Activated T-cell treated with anti-CD3 and anti-CD28 coated beads, Interleukin-2, amount 50 U/mL, for 72 hours (primary cell): ENCODE results near the gene SERPINE1. TPM values are rescaled to one million over a fixed set of nuclear protein-coding genes. Genes with fewer than 3 reads are reported as not detected.
"Not testable (repeated sequence)": the region's sequence is repeated elsewhere in the genome, so short reads cannot be mapped to it uniquely, and the experiment has no call there.

Experiments used
- ATAC-seq, 2 donors: fragments of 150-1000 bp; cut with Tn5 transposase; replicated peaks in 1 of 2; 2 replicates each; pipeline ENCODE4 v1.10.0; 2021; ENCODE audit warnings: moderate library complexity in 2 of 2, mild to moderate bottlenecking in 1 of 2
- DNase-seq, 2 donors: peaks; one replicate each; pipeline ENCODE4 v3.0.0; 2021 to 2022; ENCODE audit warnings: mixed read lengths in 1 of 2
- H3K27ac Mint-ChIP-seq: one replicate; pipeline ENCODE4 v1.8.0; 2022; ENCODE audit warnings: mild to moderate bottlenecking, moderate library complexity, mixed read lengths
- H3K27me3 Mint-ChIP-seq: one replicate; pipeline ENCODE4 v1.8.0; 2022; ENCODE audit warnings: low read depth, mixed read lengths
- H3K36me3 Mint-ChIP-seq, 2 donors: one replicate each; pipeline ENCODE4 v1.8.0; 2022; ENCODE audit warnings: mixed read lengths in 2 of 2, mild to moderate bottlenecking in 1 of 2; ENCODE audit not compliant: insufficient read depth in 2 of 2
- H3K4me1 Mint-ChIP-seq: one replicate; pipeline ENCODE4 v1.8.0; 2022; ENCODE audit warnings: low read depth, mixed read lengths
- H3K4me3 Mint-ChIP-seq, 2 donors: one replicate each; pipeline ENCODE4 v1.8.0; 2022; ENCODE audit warnings: mild to moderate bottlenecking in 2 of 2, mixed read lengths in 2 of 2, moderate library complexity in 2 of 2
- H3K9me3 Mint-ChIP-seq, 2 donors: one replicate each; pipeline ENCODE4 v1.8.0; 2022; ENCODE audit warnings: mixed read lengths in 2 of 2
- total RNA-seq, 2 donors: library from RNA; stranded (reverse); gene quantifications; one replicate each; pipeline ENCODE4 v1.2.3, GENCODE V29; 2022

The SERPINE1 gene
- total RNA-seq, 2 donors from 2014 or later, result 0.14 TPM; not detected in 1

DNA sequence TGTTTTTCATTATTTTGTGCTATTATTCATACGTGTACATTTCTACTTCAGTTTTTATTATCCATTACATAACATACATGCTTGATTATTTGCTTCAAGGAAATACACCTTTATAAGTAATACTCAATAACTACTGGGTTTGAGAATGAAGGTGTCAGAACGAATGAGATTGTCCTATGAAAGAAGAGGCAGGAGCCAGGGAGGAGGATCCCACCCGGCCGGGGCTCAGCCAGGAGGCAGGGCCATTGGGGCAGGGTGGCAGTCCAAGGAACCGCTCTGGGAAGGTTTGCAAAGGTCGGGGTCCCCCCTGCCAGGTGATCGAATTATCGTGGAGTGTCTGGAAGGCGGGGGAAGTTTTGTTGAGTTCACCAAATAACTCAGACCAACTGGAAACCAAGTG, 32.5 kb upstream of the SERPINE1 start:
- no peak for ATAC-seq
- Mint-ChIP-seq H3K4me1 (peaks cover 11% of the 10 kb centered on the region), H3K36me3 (peaks cover 3 to 7% of the 10 kb centered on the region in 2 donors), H3K27me3 (no peaks in the 10 kb centered on the region), H3K4me3 (no peak overlapping the region), H3K9me3 (no peaks in the 10 kb centered on the region), H3K27ac (no peak overlapping the region)
- DNase-seq, result no peak

GRCh38 chr7:101094791-101095375, 32.0 kb upstream of the SERPINE1 start:
- Mint-ChIP-seq H3K36me3 (peaks cover 3 to 5% of the 10 kb centered on the region in 2 donors), H3K27ac (no peak overlapping the region), H3K27me3 (no peaks in the 10 kb centered on the region), H3K4me1 (peaks cover 13% of the 10 kb centered on the region), H3K4me3 (no peak overlapping the region), H3K9me3 (no peaks in the 10 kb centered on the region)
- peak in 1 of 2 donors; percentile 45 for ATAC-seq
- peak; percentile 31 to 43 for DNase-seq

DNA sequence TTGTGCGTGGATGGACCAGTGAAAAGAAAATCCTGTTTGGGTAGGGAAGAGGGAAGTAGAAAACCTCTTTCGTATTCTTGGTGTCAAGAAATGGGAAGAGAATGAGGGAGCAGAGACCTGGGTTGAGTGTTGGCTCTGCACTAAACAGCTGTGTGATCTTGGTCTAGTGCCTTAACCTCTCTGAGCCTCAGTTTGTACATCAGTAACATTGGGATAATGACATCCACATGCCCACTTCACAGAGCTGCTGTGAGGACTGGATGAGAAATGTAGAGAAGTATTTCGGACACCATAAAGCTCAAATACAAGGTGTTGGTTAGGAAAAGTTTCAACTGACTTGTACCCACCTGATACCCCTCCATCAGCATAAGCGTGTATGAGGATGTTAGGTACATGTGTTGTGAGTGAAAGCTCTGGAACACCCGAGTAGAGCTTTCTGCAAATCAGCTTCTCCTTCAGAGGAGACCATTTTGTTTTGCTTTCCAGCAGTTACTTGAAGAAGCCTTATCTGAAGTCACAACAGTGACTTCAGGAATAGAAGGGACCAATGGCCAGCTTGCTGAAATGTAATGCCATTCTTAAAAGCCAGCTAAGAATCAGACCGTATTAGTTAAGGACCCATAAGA, 30.5 kb upstream of the SERPINE1 start:
- H3K9me3 Mint-ChIP-seq, result no peaks in the 10 kb centered on the region
- no peak for ATAC-seq
- H3K27me3 Mint-ChIP-seq, result peaks cover 12% of the 10 kb centered on the region
- peaks cover 19% of the 10 kb centered on the region for H3K4me1 Mint-ChIP-seq
- no peak overlapping the region for H3K27ac Mint-ChIP-seq
- H3K4me3 Mint-ChIP-seq, result no peak overlapping the region
- no peak for DNase-seq
- H3K36me3 Mint-ChIP-seq, result no peaks in the 10 kb centered on the region

- peaks cover 17% of the 10 kb centered on the region for H3K27me3 Mint-ChIP-seq
- H3K4me1 Mint-ChIP-seq, result peaks cover 18% of the 10 kb centered on the region
- ATAC-seq (no peak), DNase-seq (no peak)
- no peak overlapping the region for H3K27ac Mint-ChIP-seq
- no peaks in the 10 kb centered on the region for H3K36me3 Mint-ChIP-seq
- H3K4me3 Mint-ChIP-seq, result no peak overlapping the region
- H3K9me3 Mint-ChIP-seq, result no peaks in the 10 kb centered on the region
Observed at GRCh38 chr7:101096957-101097347, 30.0 kb upstream of the SERPINE1 start.

- Mint-ChIP-seq H3K27me3 (peaks cover 21% of the 10 kb centered on the region), H3K4me3 (no peak overlapping the region), H3K9me3 (no peaks in the 10 kb centered on the region), H3K36me3 (no peaks in the 10 kb centered on the region), H3K4me1 (peaks cover 18% of the 10 kb centered on the region), H3K27ac (no peak overlapping the region)
- DNase-seq (no peak), ATAC-seq (no peak)
Observed at GRCh38 chr7:101097561-101097960, 29.3 kb upstream of the SERPINE1 start.

- Mint-ChIP-seq H3K27ac (no peak overlapping the region), H3K9me3 (no peaks in the 10 kb centered on the region), H3K4me3 (peak overlapping the region in 1 of 2 donors; percentile 8), H3K36me3 (no peaks in the 10 kb centered on the region), H3K4me1 (peaks cover 18% of the 10 kb centered on the region), H3K27me3 (peaks cover 30% of the 10 kb centered on the region)
- peak; percentile 84 to 91 for ATAC-seq
- peak; percentile 65 to 71 for DNase-seq
Observed at GRCh38 chr7:101099969-101100781, 26.7 kb upstream of the SERPINE1 start.

GRCh38 chr7:101100858-101101847, 25.8 kb upstream of the SERPINE1 start:
- ATAC-seq (no peak), DNase-seq (no peak)
- Mint-ChIP-seq H3K4me3 (peak overlapping the region in 1 of 2 donors; percentile 17), H3K9me3 (no peaks in the 10 kb centered on the region), H3K27me3 (peaks cover 30% of the 10 kb centered on the region), H3K4me1 (peaks cover 18% of the 10 kb centered on the region), H3K36me3 (no peaks in the 10 kb centered on the region), H3K27ac (no peak overlapping the region)

- DNase-seq (no peak), ATAC-seq (no peak)
- Mint-ChIP-seq H3K27ac (no peak overlapping the region), H3K27me3 (peaks cover 30% of the 10 kb centered on the region), H3K4me1 (peaks cover 18% of the 10 kb centered on the region), H3K36me3 (no peaks in the 10 kb centered on the region), H3K4me3 (no peak overlapping the region), H3K9me3 (no peaks in the 10 kb centered on the region)
Observed at GRCh38 chr7:101102026-101102425, 24.9 kb upstream of the SERPINE1 start.

GRCh38 chr7:101103701-101104100, 23.2 kb upstream of the SERPINE1 start:
- Mint-ChIP-seq H3K27me3 (peaks cover 30% of the 10 kb centered on the region), H3K4me1 (peaks cover 18% of the 10 kb centered on the region)
- not testable (repeated sequence) for H3K36me3 Mint-ChIP-seq, H3K4me3 Mint-ChIP-seq, H3K9me3 Mint-ChIP-seq, H3K27ac Mint-ChIP-seq, DNase-seq, ATAC-seq

GRCh38 chr7:101104193-101104713, 22.7 kb upstream of the SERPINE1 start:
- H3K4me3 Mint-ChIP-seq, result no peak overlapping the region
- no peak overlapping the region for H3K27ac Mint-ChIP-seq
- no peak for ATAC-seq
- H3K9me3 Mint-ChIP-seq, result no peaks in the 10 kb centered on the region
- DNase-seq, result no peak
- H3K36me3 Mint-ChIP-seq, result no peaks in the 10 kb centered on the region
- peaks cover 18% of the 10 kb centered on the region for H3K4me1 Mint-ChIP-seq
- H3K27me3 Mint-ChIP-seq, result peaks cover 31% of the 10 kb centered on the region

GRCh38 chr7:101104799-101105198, 22.1 kb upstream of the SERPINE1 start:
- DNase-seq (no peak), ATAC-seq (no peak)
- Mint-ChIP-seq H3K36me3 (no peaks in the 10 kb centered on the region), H3K4me1 (peaks cover 12% of the 10 kb centered on the region), H3K9me3 (no peaks in the 10 kb centered on the region), H3K27ac (no peak overlapping the region), H3K4me3 (no peak overlapping the region), H3K27me3 (peaks cover 36% of the 10 kb centered on the region)

DNA sequence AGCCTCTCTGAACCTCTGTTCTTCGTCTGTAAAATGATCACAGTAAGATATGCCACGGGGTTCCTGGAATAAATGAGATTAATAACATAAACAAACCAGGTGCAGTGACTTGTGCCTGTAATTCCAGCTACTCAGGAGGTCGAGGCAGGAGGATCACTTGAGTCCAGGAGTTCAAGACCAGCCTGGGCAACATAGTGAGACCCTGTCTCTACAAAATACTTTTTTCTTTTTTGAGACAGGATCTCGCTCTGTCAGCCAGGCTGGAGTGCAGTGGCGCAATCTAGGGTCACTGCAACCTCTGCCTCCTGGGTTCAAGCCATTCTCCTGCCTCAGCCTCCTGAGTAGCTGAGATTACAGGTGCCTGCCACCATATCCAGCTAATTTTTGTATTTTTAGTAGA, 21.7 kb upstream of the SERPINE1 start:
- DNase-seq, ATAC-seq: not testable (repeated sequence)
- H3K27me3 Mint-ChIP-seq, result peaks cover 36% of the 10 kb centered on the region

More for the DNA sequence above, 21.7 kb upstream of the SERPINE1 start:
- H3K4me1 Mint-ChIP-seq, H3K9me3 Mint-ChIP-seq, H3K36me3 Mint-ChIP-seq, H3K27ac Mint-ChIP-seq, H3K4me3 Mint-ChIP-seq: not testable (repeated sequence)
